Smooth muscle cell of the brain vasculature (primary cell): ENCODE data around the gene KCNG3.
"Not testable (repeated sequence)": the region's sequence is repeated elsewhere in the genome, so short reads cannot be mapped to it uniquely, and the experiment has no call there.

Source experiments
- DNase-seq: peaks from one replicate; pipeline ENCODE4 v3.0.0-alpha.2; 2012; ENCODE audit warnings: low read depth, low spot score

The KCNG3 gene

DNA sequence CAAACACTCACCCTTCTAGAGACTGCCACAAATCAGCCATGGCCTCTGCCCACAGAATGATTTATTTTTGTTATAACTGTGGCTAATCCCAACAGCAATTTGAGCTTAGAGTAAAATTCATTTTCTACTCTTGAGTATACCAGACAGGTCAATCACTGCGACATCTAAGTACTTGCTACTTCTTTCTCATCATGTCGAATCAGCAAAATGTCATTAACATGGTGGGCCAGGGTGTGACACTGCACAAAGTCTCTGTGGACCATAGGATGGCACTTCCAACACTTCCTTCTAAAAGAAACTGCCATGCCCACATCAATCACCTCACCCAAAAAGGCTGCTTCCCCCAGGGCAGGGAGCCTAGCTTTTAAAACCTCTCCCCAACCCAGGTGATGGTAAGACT is 64.4 kb downstream of the KCNG3 start:
- no peak for DNase-seq

GRCh38 chr2:42425697-42426096 is 68.1 kb downstream of the KCNG3 start:
- DNase-seq = no peak

DNA sequence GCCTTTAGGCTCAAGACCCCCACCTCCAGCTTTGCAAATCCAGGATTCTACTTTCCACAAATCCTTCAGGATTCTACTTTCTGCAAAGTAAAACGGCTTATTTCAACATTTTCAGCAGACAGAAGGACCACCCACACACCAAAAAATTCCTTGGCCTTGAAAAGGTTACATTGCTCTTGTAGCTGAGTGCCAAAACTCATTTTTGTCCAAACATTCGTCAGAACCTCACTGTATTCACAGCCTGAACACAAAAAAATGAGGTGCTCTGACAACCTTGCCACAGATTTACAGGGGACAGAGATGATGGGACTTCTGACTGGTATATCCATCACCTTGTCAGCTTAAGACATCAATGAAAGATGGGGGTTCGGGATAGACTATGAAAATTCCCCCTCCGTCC is 69.7 kb downstream of the KCNG3 start:
- DNase-seq = no peak

- no peak for DNase-seq
Observed at GRCh38 chr2:42421601-42422239, 72.1 kb downstream of the KCNG3 start.

GRCh38 chr2:42421157-42421485 is 72.7 kb downstream of the KCNG3 start:
- no peak for DNase-seq

DNA sequence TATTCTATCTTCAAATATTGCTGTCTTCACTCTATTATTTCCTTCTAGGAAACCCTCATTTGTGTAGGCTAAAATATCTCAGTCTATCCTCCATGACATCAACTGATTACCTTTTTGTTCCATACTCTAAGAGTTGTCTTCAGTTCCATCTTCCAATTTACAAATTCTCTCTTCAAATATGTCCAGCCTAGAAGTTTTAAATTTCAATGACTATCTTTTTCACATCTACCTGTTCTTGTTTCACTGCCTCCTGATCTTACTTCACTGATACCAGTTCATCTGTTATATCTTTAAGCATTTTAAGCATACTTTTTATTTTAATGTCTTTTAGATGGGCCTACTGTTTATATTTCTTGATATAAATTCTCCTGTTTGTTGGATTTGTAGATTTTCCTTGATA is 79.1 kb downstream of the KCNG3 start:
- no peak for DNase-seq

- no peak for DNase-seq
Observed at GRCh38 chr2:42414158-42414557, 79.6 kb downstream of the KCNG3 start.

GRCh38 chr2:42410742-42411514 is 82.9 kb downstream of the KCNG3 start:
- DNase-seq = no peak

GRCh38 chr2:42408009-42408408 is 85.8 kb downstream of the KCNG3 start:
- no peak for DNase-seq

DNA sequence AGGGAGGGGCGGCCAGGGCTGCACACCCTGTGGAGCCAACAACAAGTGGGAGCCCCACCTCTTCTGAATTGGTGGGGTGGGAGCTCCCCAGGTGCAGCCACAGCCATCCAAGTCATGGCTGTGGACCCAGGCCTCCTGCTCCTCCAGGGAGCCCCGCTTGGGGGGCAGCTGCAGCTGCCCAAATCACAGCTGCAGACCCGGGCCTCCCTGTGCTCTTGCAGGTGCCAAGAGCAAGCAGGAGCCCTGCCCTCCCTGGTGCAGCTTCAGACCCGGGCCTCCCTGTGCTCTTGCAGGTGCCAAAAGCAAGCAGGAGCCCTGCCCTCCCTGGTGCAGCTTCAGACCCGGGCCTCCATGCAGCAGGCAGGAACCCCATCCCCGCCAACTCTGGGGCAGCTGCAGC is 86.3 kb downstream of the KCNG3 start:
- no peak for DNase-seq

- no peak for DNase-seq
Observed at GRCh38 chr2:42404676-42405075, 89.1 kb downstream of the KCNG3 start.

GRCh38 chr2:42401773-42402172 is 92.0 kb downstream of the KCNG3 start:
- no peak for DNase-seq

- DNase-seq = not testable (repeated sequence)
Observed at GRCh38 chr2:42398052-42398451, 95.7 kb downstream of the KCNG3 start.

- DNase-seq = not testable (repeated sequence)
Observed at GRCh38 chr2:42393320-42393719, 100.5 kb downstream of the KCNG3 start.

DNA sequence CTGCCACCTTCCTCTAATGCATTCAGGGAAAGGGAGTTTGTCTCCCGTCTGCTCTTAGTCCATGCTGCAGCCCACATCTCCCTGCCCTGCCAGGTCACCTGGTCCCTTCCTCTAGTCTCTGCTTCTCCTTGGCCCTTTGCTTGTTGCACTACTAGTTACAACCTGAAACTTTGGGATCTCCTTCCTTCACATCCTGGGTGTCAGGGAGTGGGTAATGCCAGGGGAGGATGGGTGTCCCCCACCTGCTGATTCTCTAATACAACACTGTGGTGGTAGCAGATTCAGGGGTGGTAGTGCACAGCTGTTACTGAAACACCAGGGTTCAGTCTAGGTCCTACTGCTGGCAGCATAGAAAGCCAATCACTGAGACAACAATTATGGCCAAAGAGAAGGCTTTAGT is 101.6 kb downstream of the KCNG3 start:
- no peak for DNase-seq
